ENCODE data around the gene SDK1.

Gene SDK1

GRCh38 chr7:3846738-3847137 is 545.7 kb downstream of the SDK1 start:
- no peak for DNase-seq (ENCODE audit: low spot score)
- in situ Hi-C loops (cut with MboI; ENCODE audit: low pct_unique_long_range_greater_than_20kb, low sequenced_read_pairs, unreplicated experiment), result no loop called here
- TF ChIP-seq, protein P1, sequence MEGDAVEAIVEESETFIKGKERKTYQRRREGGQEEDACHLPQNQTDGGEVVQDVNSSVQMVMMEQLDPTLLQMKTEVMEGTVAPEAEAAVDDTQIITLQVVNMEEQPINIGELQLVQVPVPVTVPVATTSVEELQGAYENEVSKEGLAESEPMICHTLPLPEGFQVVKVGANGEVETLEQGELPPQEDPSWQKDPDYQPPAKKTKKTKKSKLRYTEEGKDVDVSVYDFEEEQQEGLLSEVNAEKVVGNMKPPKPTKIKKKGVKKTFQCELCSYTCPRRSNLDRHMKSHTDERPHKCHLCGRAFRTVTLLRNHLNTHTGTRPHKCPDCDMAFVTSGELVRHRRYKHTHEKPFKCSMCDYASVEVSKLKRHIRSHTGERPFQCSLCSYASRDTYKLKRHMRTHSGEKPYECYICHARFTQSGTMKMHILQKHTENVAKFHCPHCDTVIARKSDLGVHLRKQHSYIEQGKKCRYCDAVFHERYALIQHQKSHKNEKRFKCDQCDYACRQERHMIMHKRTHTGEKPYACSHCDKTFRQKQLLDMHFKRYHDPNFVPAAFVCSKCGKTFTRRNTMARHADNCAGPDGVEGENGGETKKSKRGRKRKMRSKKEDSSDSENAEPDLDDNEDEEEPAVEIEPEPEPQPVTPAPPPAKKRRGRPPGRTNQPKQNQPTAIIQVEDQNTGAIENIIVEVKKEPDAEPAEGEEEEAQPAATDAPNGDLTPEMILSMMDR (IDR thresholded peaks at IDR 0.05; ENCODE audit: extremely low read depth, insufficient read depth, missing control alignments), result no peak

DNA sequence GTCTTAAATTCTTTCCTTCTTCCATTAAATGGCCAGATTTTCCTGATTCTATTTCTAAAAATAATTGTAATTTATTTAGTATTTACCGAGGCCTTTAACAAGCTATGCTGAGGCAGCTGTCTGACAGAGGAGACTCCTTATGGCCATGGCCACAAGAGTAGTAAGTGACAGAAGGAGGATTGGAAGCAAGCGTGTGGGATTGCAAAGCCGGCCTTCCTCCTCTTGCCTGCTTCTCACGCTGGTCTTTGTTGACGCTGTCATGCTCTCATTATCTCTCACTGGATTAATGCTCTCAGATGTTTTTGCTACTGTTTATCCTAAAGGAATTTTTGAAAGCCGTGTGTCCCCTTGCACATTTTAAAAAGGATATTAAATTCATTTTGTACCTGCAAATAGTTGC is 546.3 kb downstream of the SDK1 start:
- no peak for DNase-seq (ENCODE audit: low spot score)
- TF ChIP-seq, protein P1 (IDR thresholded peaks at IDR 0.05; ENCODE audit: extremely low read depth, insufficient read depth, missing control alignments), result no peak
- in situ Hi-C loops (cut with MboI; ENCODE audit: low pct_unique_long_range_greater_than_20kb, low sequenced_read_pairs, unreplicated experiment), result no loop called here

GRCh38 chr7:3859431-3859830 is 558.4 kb downstream of the SDK1 start:
- TF ChIP-seq, protein P1 (IDR thresholded peaks at IDR 0.05; ENCODE audit: extremely low read depth, insufficient read depth, missing control alignments), result no peak
- DNase-seq (ENCODE audit: low spot score), result no peak
- in situ Hi-C loops (cut with MboI; ENCODE audit: low pct_unique_long_range_greater_than_20kb, low sequenced_read_pairs, unreplicated experiment), result no loop called here

DNA sequence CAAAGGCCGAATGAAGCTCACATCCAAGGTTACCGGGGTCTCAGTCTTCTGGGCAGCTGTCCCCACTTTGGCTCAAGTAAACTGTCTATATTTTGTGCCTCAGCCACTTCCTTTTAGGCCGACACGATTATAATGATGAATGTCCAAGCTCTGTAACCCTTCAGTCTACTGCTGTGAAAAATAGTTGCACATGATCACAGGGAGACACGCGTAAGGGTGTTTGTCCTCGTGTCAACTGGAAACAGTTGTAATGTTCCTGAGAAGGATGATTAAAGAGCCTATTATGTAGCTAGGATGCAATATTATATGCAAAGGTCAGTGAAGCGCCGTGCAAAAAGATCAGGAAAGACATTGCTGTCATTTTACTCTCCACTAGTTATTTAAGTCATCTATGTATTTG is 559.9 kb downstream of the SDK1 start:
- TF ChIP-seq, protein P1 (IDR thresholded peaks at IDR 0.05; ENCODE audit: extremely low read depth, insufficient read depth, missing control alignments), result no peak
- in situ Hi-C loops (cut with MboI; ENCODE audit: low pct_unique_long_range_greater_than_20kb, low sequenced_read_pairs, unreplicated experiment), result no loop called here
- no peak for DNase-seq (ENCODE audit: low spot score)

DNA sequence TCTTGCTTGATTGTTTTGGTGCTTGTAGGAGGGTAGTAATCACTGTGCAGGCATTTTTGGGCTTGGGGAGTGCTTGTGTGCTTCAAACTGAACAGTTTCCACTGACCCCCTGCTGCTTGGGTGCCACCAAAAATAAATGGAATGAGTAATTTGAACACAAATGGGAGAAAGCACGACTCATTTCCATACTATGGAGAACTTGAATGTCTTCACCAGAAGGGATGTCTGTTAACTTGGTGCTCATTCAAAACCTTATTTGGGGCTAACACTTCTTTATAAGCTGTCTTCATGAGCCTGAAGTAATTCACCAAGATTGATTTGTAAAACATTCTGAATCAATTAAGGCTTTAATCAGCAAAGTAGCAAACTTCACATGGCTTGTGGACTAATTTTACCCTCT is 560.3 kb downstream of the SDK1 start:
- no peak for DNase-seq (ENCODE audit: low spot score)
- in situ Hi-C loops (cut with MboI; ENCODE audit: low pct_unique_long_range_greater_than_20kb, low sequenced_read_pairs, unreplicated experiment), result no loop called here
- TF ChIP-seq, protein P1 (IDR thresholded peaks at IDR 0.05; ENCODE audit: extremely low read depth, insufficient read depth, missing control alignments), result no peak

DNA sequence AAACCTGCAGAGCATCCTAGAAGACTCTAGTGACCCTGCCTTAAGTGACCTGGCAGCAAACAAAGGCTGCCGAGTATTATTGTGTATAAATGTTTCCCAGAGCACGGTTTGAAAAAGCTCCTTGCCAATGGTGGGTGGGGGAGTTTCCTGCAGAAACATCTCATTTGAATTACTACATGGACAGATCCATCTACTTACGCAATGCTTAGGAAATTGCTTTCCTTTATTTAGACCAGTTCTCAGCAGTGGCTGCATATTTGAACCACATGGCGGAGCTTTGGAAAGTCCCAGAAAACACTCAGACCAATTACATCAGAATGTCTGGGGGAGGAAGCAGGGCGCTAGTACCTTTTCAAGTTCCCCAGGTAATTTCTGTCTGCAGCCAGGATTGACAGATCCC is 560.9 kb downstream of the SDK1 start:
- TF ChIP-seq, protein P1 (IDR thresholded peaks at IDR 0.05; ENCODE audit: extremely low read depth, insufficient read depth, missing control alignments), result no peak
- DNase-seq (ENCODE audit: low spot score), result peak; percentile 10
- in situ Hi-C loops (cut with MboI; ENCODE audit: low pct_unique_long_range_greater_than_20kb, low sequenced_read_pairs, unreplicated experiment), result no loop called here

- in situ Hi-C loops (cut with MboI; ENCODE audit: low pct_unique_long_range_greater_than_20kb, low sequenced_read_pairs, unreplicated experiment), result no loop called here
- TF ChIP-seq, protein P1 (IDR thresholded peaks at IDR 0.05; ENCODE audit: extremely low read depth, insufficient read depth, missing control alignments), result no peak
- DNase-seq (ENCODE audit: low spot score), result no peak
Observed at GRCh38 chr7:3862774-3863173, 561.7 kb downstream of the SDK1 start.
